Bronchus fibroblast of lung (primary cell): Measurements from ENCODE around the gene OR4A47. TPM values are rescaled to one million over a fixed set of nuclear protein-coding genes. Genes with fewer than 3 reads are reported as not detected.

Source experiments
- total RNA-seq: library from RNA; depleted of rRNA; stranded (reverse); fragments of >200 nt; gene quantifications from 2 replicates; pipeline ENCODE4 v1.2.3, GENCODE V29; 2015

OR4A47 gene
- not detected in 2 replicates for total RNA-seq

GRCh38 chr11:48488493-48488892 lies at the start of gene OR4A47:
Gene OR4A47, plus strand, starts transcription at chr11:48488793. Its CDS starts 0 bp downstream, at chr11:48488793.

Other genes with a start within 250 kb of the OR4A47 start
- gene OR4X2, start 243.7 kb upstream of the OR4A47 start, total RNA-seq = not detected in 2 replicates
- gene OR4X1, start 224.9 kb upstream of the OR4A47 start, total RNA-seq = not detected in 2 replicates
- gene OR4S1, start 182.6 kb upstream of the OR4A47 start, total RNA-seq = not detected in 2 replicates
- gene OR4C3, start 163.9 kb upstream of the OR4A47 start, total RNA-seq = not detected in 2 replicates
- not detected in 2 replicates for gene OR4C5, start 122.3 kb upstream of the OR4A47 start, total RNA-seq